GM12878 (cell line): ENCODE results near the gene S100G. TPM values are rescaled to one million over a fixed set of nuclear protein-coding genes. Genes with fewer than 3 reads are reported as not detected.

Experiments used
- ATAC-seq: fragments of 200-7000 bp; cut with Tn5 transposase; 3 replicates; pipeline ENCODE4 v1.9.1; 2020; ENCODE audit warnings: mild to moderate bottlenecking, moderate library complexity
- BruUV-seq: library from RNA; stranded (reverse); fragments of 400-500 nt; replicated peaks from 2 replicates; lab custom pipeline; 2021; lab: Mats Ljungman, UMichigan
- CTCF ChIA-PET: fragments of 300-600 bp; sonication (Branson Sonifier 250); formaldehyde crosslinking; extraction: SDS; loops from one replicate; lab custom pipeline; 2021; ENCODE audit warnings: inconsistent platforms; lab: Yijun Ruan, JAX
- POLR2A ChIA-PET: fragments of 350-600 bp; formaldehyde crosslinking; extraction: SDS; loops from one replicate; lab custom pipeline; 2021; ENCODE audit warnings: inconsistent platforms; lab: Charles Lee
- RAD21 ChIA-PET: fragments of 300-600 bp; sonication (Branson Sonifier 250); formaldehyde crosslinking; loops from one replicate; lab custom pipeline; 2023; ENCODE audit warnings: antibody characterized with exemption; ENCODE audit not compliant: unreplicated experiment; lab: Charles Lee
- SMC1A ChIA-PET: fragments of 300-600 bp; sonication (Branson Sonifier 250); formaldehyde crosslinking; loops from one replicate; lab custom pipeline; 2023; ENCODE audit not compliant: unreplicated experiment, uncharacterized antibody; lab: Charles Lee
- DNase-seq: peaks from one replicate; pipeline ENCODE4 v3.0.0-alpha.2; 2011; ENCODE audit warnings: low read depth, low spot score
- FAIRE-seq: peaks from 3 replicates; lab custom pipeline; 2011; peaks lifted over from hg19 to GRCh38; lab: Jason Lieb, UNC
- H2AFZ ChIP-seq: 2 replicates; pipeline ENCODE4 v1.6.0; 2011; ENCODE audit warnings: low read depth, low read length, control low read depth; ENCODE audit not compliant: control insufficient read depth
- H3K27ac ChIP-seq: 2 replicates; pipeline ENCODE4 v1.5.1; 2011; ENCODE audit warnings: control low read depth; ENCODE audit not compliant: control insufficient read depth, insufficient read depth
- H3K27me3 ChIP-seq, 2 experiments: replicated peaks in 1 of 2; 2 replicates each; pipeline versions ENCODE4 v1.6.0 to v1.6.1; 2011; ENCODE audit warnings: low read length in 1 of 2; ENCODE audit not compliant: control insufficient read depth in 2 of 2, insufficient read depth in 2 of 2
- H3K36me3 ChIP-seq, 2 experiments: 2 replicates each; pipeline ENCODE4 v1.5.1; 2011; ENCODE audit warnings: low read length in 1 of 2; ENCODE audit not compliant: control insufficient read depth in 2 of 2, insufficient read depth in 2 of 2
- H3K4me1 ChIP-seq: 2 replicates; pipeline ENCODE4 v1.6.1; 2011; ENCODE audit warnings: mild to moderate bottlenecking, low read length, moderate library complexity, mixed read lengths; ENCODE audit not compliant: control insufficient read depth, insufficient read depth
- H3K4me2 ChIP-seq: 2 replicates; pipeline ENCODE4 v1.6.0; 2011; ENCODE audit warnings: control low read depth; ENCODE audit not compliant: control insufficient read depth, insufficient read depth
- H3K4me3 ChIP-seq: fragments of 200-600 bp; sonication (generic); 2 replicates; pipeline ENCODE4 v1.5.1; 2016
- H3K79me2 ChIP-seq: 2 replicates; pipeline ENCODE4 v1.6.0; 2011; ENCODE audit warnings: low read length; ENCODE audit not compliant: control insufficient read depth, insufficient read depth
- H3K9ac ChIP-seq: 2 replicates; pipeline ENCODE4 v1.8.0; 2011; ENCODE audit warnings: low read length, control low read depth, mixed read lengths; ENCODE audit not compliant: control insufficient read depth, insufficient read depth
- H3K9me3 ChIP-seq: replicated peaks from 3 replicates; pipeline ENCODE4 v1.5.1; 2011; ENCODE audit warnings: mild to moderate bottlenecking, low read length; ENCODE audit not compliant: control insufficient read depth, insufficient read depth
- H4K20me1 ChIP-seq: 2 replicates; pipeline ENCODE4 v1.6.0; 2011; ENCODE audit not compliant: control insufficient read depth, insufficient read depth
- ATF3 ChIP-seq: IDR thresholded peaks from 2 replicates; pipeline ENCODE4 v1.6.1; 2011; ENCODE audit warnings: low read depth, mild to moderate bottlenecking, low read length, moderate library complexity, borderline replicate concordance; ENCODE audit errors: extremely low read depth
- DPF2 ChIP-seq: fragments of 450-650 bp; IDR thresholded peaks from 2 replicates; pipeline ENCODE4 v1.6.1; 2017; ENCODE audit warnings: mild to moderate bottlenecking
- EGR1 ChIP-seq, 2 experiments: IDR thresholded peaks; 1 replicate in 1 of 2; 2 replicates in 1 of 2; pipeline ENCODE4 v1.6.1; 2011 to 2012; ENCODE audit warnings: low read depth in 2 of 2, low read length in 2 of 2, borderline replicate concordance in 1 of 2, mild to moderate bottlenecking in 1 of 2, moderate library complexity in 1 of 2
- KDM1A ChIP-seq: fragments of 200-600 bp; sonication (generic); IDR thresholded peaks from 2 replicates; pipeline ENCODE4 v1.6.1; 2016; ENCODE audit warnings: borderline replicate concordance
- PML ChIP-seq: IDR thresholded peaks from 2 replicates; pipeline ENCODE4 v1.6.1; 2012; ENCODE audit warnings: low read length, inconsistent platforms
- YBX1 ChIP-seq: fragments of 450-650 bp; IDR thresholded peaks from 2 replicates; pipeline ENCODE4 v1.6.1; 2016; ENCODE audit warnings: antibody characterized with exemption
- ZBTB11 ChIP-seq: fragments of 450-650 bp; formaldehyde crosslinking; IDR thresholded peaks from 2 replicates; pipeline ENCODE4 v1.5.0; 2022; ENCODE audit warnings: mild to moderate bottlenecking, missing genetic modification characterization
- WGBS: methylation state at CpG from one replicate; pipeline ENCODE4 v1.1.6; 2016; ENCODE audit warnings: low lambda C conversion rate; ENCODE audit not compliant: insufficient replicate concordance, insufficient coverage; ENCODE audit errors: missing lambda C conversion rate; 5-methylcytosine and 5-hydroxymethylcytosine counted together
- in situ Hi-C: fragments of 300-500 bp; cut with MboI; formaldehyde crosslinking; loops from 9 replicates; pipeline ENCODE4 v1.14.3; 2018; ENCODE audit warnings: mixed read lengths
- intact Hi-C: fragments of 100-400 bp; cut with micrococcal nuclease; formaldehyde crosslinking; loops from one replicate; pipeline ENCODE4 v1.14.2; 2022; ENCODE audit not compliant: unreplicated experiment
- polyA plus RNA-seq, 11 experiments: library from polyadenylated mRNA; depleted of rRNA in 4 of 11; unstranded in 6 of 11; stranded (reverse) in 5 of 11; fragments of >200 nt; fragmentation: Nextera tagmentation in 4 of 11; fragmentation: Illumina TruSeq in 1 of 11; extraction: Ambion mirVana in 4 of 11; extraction: Trizol in 1 of 11; gene quantifications; 1 replicate in 1 of 11; 2 replicates in 10 of 11; pipeline versions ENCODE4 v1.2.1 to v1.2.3, GENCODE V29; 2011 to 2016; ENCODE audit warnings: inconsistent platforms in 2 of 11, missing spikeins in 2 of 11, low read depth in 1 of 11
- total RNA-seq, 4 experiments: library from RNA; depleted of rRNA in 3 of 4; stranded (reverse); fragments of >200 nt in 3 of 4; fragmentation: Illumina TruSeq in 1 of 4; extraction: Trizol in 1 of 4; gene quantifications; 2 replicates each; pipeline versions ENCODE4 v1.2.1 to v1.2.3, GENCODE V29; 2013 to 2021

Gene S100G
- total and polyA plus RNA-seq, 10 of the 15 experiments (the other 5 are each of a cell fraction or from before 2014, with no cell fraction given): not detected

GRCh38 chrX:16653424-16653823 lies 3.5 kb downstream of the S100G start:
- Histone ChIP-seq H3K79me2 (no peaks in the 10 kb centered on the region), H3K4me3 (no peak overlapping the region), H3K27me3 (no peaks in the 10 kb centered on the region), H3K36me3 (no peaks in the 10 kb centered on the region), H2AFZ (no peak overlapping the region), H3K4me2 (no peak overlapping the region), H4K20me1 (no peaks in the 10 kb centered on the region), H3K9me3 (no peaks in the 10 kb centered on the region), H3K27ac (no peak overlapping the region), H3K4me1 (no peaks in the 10 kb centered on the region), H3K9ac (no peak overlapping the region)
- in situ Hi-C loops (no loop called here), intact Hi-C loops (no loop called here)
- RAD21 ChIA-PET: no interaction called here
- FAIRE-seq: no peak
- DNase-seq: no peak
- SMC1A ChIA-PET: no interaction called here
- TF ChIP-seq PML (no peak), ATF3 (no peak), YBX1 (no peak), KDM1A (no peak), EGR1 (IDR thresholded peaks at IDR 0.05; ENCODE audit: borderline replicate concordance in 1 of 2, low read depth in 2 of 2, low read length in 2 of 2) (no peak), ZBTB11 (CRISPR knock-in tag) (no peak), DPF2 (no peak)
- CTCF ChIA-PET: interaction anchor here (0.5 kb wide), 1 partner anchor 44 kb away, joined by 3 read pairs; no protein-coding TSS in a partner anchor
- WGBS: 64% methylated on average over 7 of the region's 7 CpGs
- POLR2A ChIA-PET: interaction anchor here (0.6 kb wide), 1 partner anchor 42 kb away, joined by 4 read pairs; no protein-coding TSS in a partner anchor
- no peak for ATAC-seq
- no TSS peak for BruUV-seq
